Liver (tissue), 3 donors: ENCODE results near the gene MBLAC2.

ENCODE experiments used
- CTCF ChIP-seq: fragments of 150-350 bp; IDR thresholded peaks from 2 replicates; pipeline ENCODE4 v1.5.1; 2017; ENCODE audit warnings: improper control_type of control experiment, low read depth, low read length; ENCODE audit not compliant: missing input control
- RAD21 ChIP-seq, 2 donors: IDR thresholded peaks; 2 replicates each; pipeline ENCODE4 v1.6.1; 2016; ENCODE audit warnings: antibody characterized with exemption in 2 of 2, mild to moderate bottlenecking in 2 of 2
- RXRA ChIP-seq, 2 donors: IDR thresholded peaks; 2 replicates each; pipeline ENCODE4 v1.6.1; 2017 to 2018; ENCODE audit warnings: antibody characterized with exemption in 2 of 2, mild to moderate bottlenecking in 1 of 2
- donor health status: healthy.
- donor health status: healthy.

GRCh38 chr5:90506221-90506620 lies 31.6 kb upstream of the MBLAC2 start:
- TF ChIP-seq CTCF (no peak), RAD21 (IDR thresholded peaks at IDR 0.05) (no peak), RXRA (IDR thresholded peaks at IDR 0.05) (no peak)
